ENCODE measurements around the gene DNMT1. TPM values are rescaled to one million over a fixed set of nuclear protein-coding genes. Genes with fewer than 3 reads are reported as not detected.
A peak's percentile ranks its signal among the peaks of the same experiment; 100 is the strongest.

The DNMT1 gene
- total RNA-seq, 2 experiments from 2014 or later = 372 to 379 TPM

GRCh38 chr19:10091895-10092641 lies 102.7 kb downstream of the DNMT1 start:
- TF ChIP-seq CTCF (IDR thresholded peaks at IDR 0.05) = no peak
- no peaks in the 10 kb centered on the region for H3K9me3 Mint-ChIP-seq
- ChIA-PET POLR2A (interaction anchor here (27.0 kb wide), 1 partner anchor 22 kb away, joined by 521 read pairs; the partner anchor contains the start of genes EIF3G, P2RY11 and PPAN), CTCF (no interaction called here)
- no peaks in the 10 kb centered on the region for H3K27me3 Mint-ChIP-seq
- H3K27ac Mint-ChIP-seq = peak overlapping the region; percentile 13
- peaks cover 9% of the 10 kb centered on the region for H3K4me1 Mint-ChIP-seq (ENCODE audit: low read depth)
- ATAC-seq (no peak), DNase-seq (no peak)
- H3K4me3 Mint-ChIP-seq = no peak overlapping the region
- intact Hi-C loops (cut with micrococcal nuclease) = no loop called here
- H3K36me3 Mint-ChIP-seq (ENCODE audit: low read depth) = peaks cover 51% of the 10 kb centered on the region

- peaks cover 8% of the 10 kb centered on the region for H3K4me1 Mint-ChIP-seq (ENCODE audit: low read depth)
- intact Hi-C loops (cut with micrococcal nuclease) = no loop called here
- H3K4me3 Mint-ChIP-seq = no peak overlapping the region
- CTCF ChIA-PET = no interaction called here
- TF ChIP-seq CTCF (IDR thresholded peaks at IDR 0.05) = no peak
- H3K36me3 Mint-ChIP-seq (ENCODE audit: low read depth) = peaks cover 52% of the 10 kb centered on the region
- no peaks in the 10 kb centered on the region for H3K9me3 Mint-ChIP-seq
- no peaks in the 10 kb centered on the region for H3K27me3 Mint-ChIP-seq
- DNase-seq = no peak
- H3K27ac Mint-ChIP-seq = no peak overlapping the region
- POLR2A ChIA-PET = interaction anchor here (27.0 kb wide), 1 partner anchor 23 kb away, joined by 521 read pairs; the partner anchor contains the start of genes EIF3G, P2RY11 and PPAN
- ATAC-seq = no peak
Measured at GRCh38 chr19:10091370-10091687, 103.4 kb downstream of the DNMT1 start.

- peak overlapping the region; percentile 19 for H3K27ac Mint-ChIP-seq
- H3K4me1 Mint-ChIP-seq (ENCODE audit: low read depth) = peaks cover 13% of the 10 kb centered on the region
- peaks cover 47% of the 10 kb centered on the region for H3K36me3 Mint-ChIP-seq (ENCODE audit: low read depth)
- intact Hi-C loops (cut with micrococcal nuclease) = no loop called here
- no peak for DNase-seq
- H3K9me3 Mint-ChIP-seq = no peaks in the 10 kb centered on the region
- TF ChIP-seq CTCF (IDR thresholded peaks at IDR 0.05) = no peak
- H3K27me3 Mint-ChIP-seq = no peaks in the 10 kb centered on the region
- CTCF ChIA-PET = interaction anchor here (0.6 to 1.3 kb wide), 2 partner anchors 9 to 402 kb away, joined by 3 to 4 read pairs; no protein-coding TSS in a partner anchor
- no peak for ATAC-seq
- H3K4me3 Mint-ChIP-seq = no peak overlapping the region
- POLR2A ChIA-PET = interaction anchor here (1.3 to 27.0 kb wide), 2 partner anchors 10 to 25 kb away, joined by 4 to 521 read pairs; partner anchors contain the start of genes EIF3G, P2RY11 and PPAN
Measured at GRCh38 chr19:10089801-10090375, 104.9 kb downstream of the DNMT1 start.

- DNase-seq = no peak
- H3K27ac Mint-ChIP-seq = peak overlapping the region; percentile 68
- ChIA-PET POLR2A (interaction anchor here (1.3 to 27.0 kb wide), 2 partner anchors 11 to 26 kb away, joined by 4 to 521 read pairs; partner anchors contain the start of genes EIF3G, P2RY11 and PPAN), CTCF (no interaction called here)
- peaks cover 13% of the 10 kb centered on the region for H3K4me1 Mint-ChIP-seq (ENCODE audit: low read depth)
- H3K27me3 Mint-ChIP-seq = no peaks in the 10 kb centered on the region
- peaks cover 42% of the 10 kb centered on the region for H3K36me3 Mint-ChIP-seq (ENCODE audit: low read depth)
- TF ChIP-seq CTCF (IDR thresholded peaks at IDR 0.05) = no peak
- intact Hi-C loops (cut with micrococcal nuclease) = no loop called here
- ATAC-seq = no peak
- H3K9me3 Mint-ChIP-seq = no peaks in the 10 kb centered on the region
- no peak overlapping the region for H3K4me3 Mint-ChIP-seq
Measured at GRCh38 chr19:10088949-10089554, 105.7 kb downstream of the DNMT1 start.
